Tibial artery (tissue), 4 donors: ENCODE measurements around the gene ABCC12.

ENCODE experiments used
- DNase-seq, 2 donors: peaks; one replicate each; pipeline ENCODE4 v3.0.0-alpha.2; 2019
- H3K27ac ChIP-seq, 2 donors: fragments of 200-600 bp; sonication (generic) in 1 of 2; 1 replicate in 1 of 2; 2 replicates in 1 of 2; pipeline ENCODE4 v1.5.1; 2018 to 2019; ENCODE audit warnings: mild to moderate bottlenecking in 1 of 2
- H3K27me3 ChIP-seq, 2 donors: fragments of 200-600 bp; sonication (generic) in 1 of 2; one replicate each; pipeline versions ENCODE4 v1.5.1 to v1.6.0; 2016 to 2019
- H3K36me3 ChIP-seq, 3 donors: fragments of 200-600 bp; sonication (generic) in 2 of 3; one replicate each; pipeline ENCODE4 v1.5.1; 2016 to 2019; ENCODE audit warnings: mild to moderate bottlenecking in 2 of 3
- H3K4me1 ChIP-seq, 4 donors: fragments of 200-600 bp; sonication (generic) in 2 of 4; 1 replicate in 3 of 4; 2 replicates in 1 of 4; pipeline ENCODE4 v1.5.1; 2016 to 2019
- H3K4me3 ChIP-seq, 2 donors: fragments of 200-600 bp; sonication (generic) in 1 of 2; 1 replicate in 1 of 2; 2 replicates in 1 of 2; pipeline ENCODE4 v1.5.1; 2018 to 2019; ENCODE audit warnings: mild to moderate bottlenecking in 2 of 2
- H3K9me3 ChIP-seq, 3 donors: fragments of 200-600 bp; sonication (generic) in 1 of 3; one replicate each; pipeline ENCODE4 v1.5.1; 2016 to 2019
- CTCF ChIP-seq, 2 experiments: fragments of 200-600 bp in 1 of 2; fragments of 450-650 bp in 1 of 2; IDR thresholded peaks; one replicate each; pipeline ENCODE4 v1.5.1; 2017 to 2019; ENCODE audit warnings: antibody characterized with exemption in 2 of 2, mild to moderate bottlenecking in 1 of 2, moderate library complexity in 1 of 2
- intact Hi-C: fragments of 100-400 bp; cut with DNase I; formaldehyde crosslinking; loops from one replicate; pipeline ENCODE4 v1.15.0; 2023; ENCODE audit warnings: low total_unique reads

The ABCC12 gene

GRCh38 chr16:48136547-48137360, 19.0 kb downstream of the ABCC12 start:
- Histone ChIP-seq H3K36me3 (no peaks in the 10 kb centered on the region), H3K4me3 (no peak overlapping the region), H3K4me1 (no peaks in the 10 kb centered on the region), H3K27ac (no peak overlapping the region), H3K27me3 (peaks cover 0 to 5% of the 10 kb centered on the region in 2 donors), H3K9me3 (no peaks in the 10 kb centered on the region)
- no peak for TF ChIP-seq CTCF (IDR thresholded peaks at IDR 0.05)
- intact Hi-C loops = no loop called here
- DNase-seq = no peak

GRCh38 chr16:48133455-48134211, 22.2 kb downstream of the ABCC12 start:
- intact Hi-C loops = no loop called here
- no peak for DNase-seq
- H3K4me1 ChIP-seq = no peaks in the 10 kb centered on the region
- H3K4me3 ChIP-seq = no peak overlapping the region
- no peak for TF ChIP-seq CTCF (IDR thresholded peaks at IDR 0.05)
- H3K9me3 ChIP-seq = no peaks in the 10 kb centered on the region
- no peak overlapping the region for H3K27ac ChIP-seq
- H3K27me3 ChIP-seq = no peaks in the 10 kb centered on the region
- H3K36me3 ChIP-seq = no peaks in the 10 kb centered on the region

- Histone ChIP-seq H3K27ac (no peak overlapping the region), H3K27me3 (no peaks in the 10 kb centered on the region), H3K4me1 (no peaks in the 10 kb centered on the region), H3K9me3 (no peaks in the 10 kb centered on the region), H3K4me3 (no peak overlapping the region), H3K36me3 (no peaks in the 10 kb centered on the region)
- intact Hi-C loops = no loop called here
- no peak for DNase-seq
- TF ChIP-seq CTCF (IDR thresholded peaks at IDR 0.05) = no peak
Observed at GRCh38 chr16:48132696-48133095, 23.1 kb downstream of the ABCC12 start.

- no peak for TF ChIP-seq CTCF (IDR thresholded peaks at IDR 0.05)
- Histone ChIP-seq H3K4me1 (no peaks in the 10 kb centered on the region), H3K9me3 (no peaks in the 10 kb centered on the region)
Observed at GRCh38 chr16:48131201-48131935, 24.4 kb downstream of the ABCC12 start.

GRCh38 chr16:48129926-48130325, 25.9 kb downstream of the ABCC12 start:
- intact Hi-C loops = no loop called here
- TF ChIP-seq CTCF (IDR thresholded peaks at IDR 0.05) = no peak
- Histone ChIP-seq H3K9me3 (no peaks in the 10 kb centered on the region), H3K4me3 (no peak overlapping the region), H3K4me1 (no peaks in the 10 kb centered on the region), H3K36me3 (no peaks in the 10 kb centered on the region), H3K27ac (no peak overlapping the region), H3K27me3 (no peaks in the 10 kb centered on the region)
- DNase-seq = no peak

More at GRCh38 chr16:48131201-48131935, 24.4 kb downstream of the ABCC12 start:
- Histone ChIP-seq H3K4me3 (no peak overlapping the region), H3K27me3 (no peaks in the 10 kb centered on the region), H3K27ac (no peak overlapping the region), H3K36me3 (no peaks in the 10 kb centered on the region)
- intact Hi-C loops = no loop called here
- no peak for DNase-seq
